HG03108 (cell line): Measurements from ENCODE around the gene IL19.
"Not testable (repeated sequence)": the region's sequence is repeated elsewhere in the genome, so short reads cannot be mapped to it uniquely, and the experiment has no call there.

Experiments used
- ATAC-seq: cut with Tn5 transposase; IDR thresholded peaks from one replicate; pipeline ENCODE4 v1.9.1; 2021; ENCODE audit warnings: moderate library complexity; ENCODE audit not compliant: unreplicated experiment

Gene IL19

GRCh38 chr1:206739411-206740076 lies 31.0 kb upstream of the IL19 start:
- ATAC-seq: peak; percentile 83

- ATAC-seq: no peak
These were observed 29.4 kb upstream of the IL19 start for GRCh38 chr1:206741142-206741701.

GRCh38 chr1:206742719-206743383 lies 27.7 kb upstream of the IL19 start:
- ATAC-seq: no peak

- no peak for ATAC-seq
These were observed 25.9 kb upstream of the IL19 start for GRCh38 chr1:206744683-206745082.

- ATAC-seq: no peak
These were observed 25.3 kb upstream of the IL19 start for GRCh38 chr1:206745301-206745700.

- no peak for ATAC-seq
These were observed 22.1 kb upstream of the IL19 start for GRCh38 chr1:206748348-206749030.

GRCh38 chr1:206751891-206752290 lies 18.7 kb upstream of the IL19 start:
- ATAC-seq: no peak

- ATAC-seq: no peak
These were observed 18.1 kb upstream of the IL19 start for GRCh38 chr1:206752481-206752880.

- ATAC-seq: no peak
These were observed 17.4 kb upstream of the IL19 start for GRCh38 chr1:206753141-206753540.

GRCh38 chr1:206754011-206754410 lies 16.6 kb upstream of the IL19 start:
- no peak for ATAC-seq

GRCh38 chr1:206757524-206758266 lies 12.9 kb upstream of the IL19 start:
- ATAC-seq: no peak

GRCh38 chr1:206760590-206760989 lies 10.0 kb upstream of the IL19 start:
- no peak for ATAC-seq

- ATAC-seq: no peak
These were observed 9.3 kb upstream of the IL19 start for GRCh38 chr1:206761159-206761768.

GRCh38 chr1:206762741-206763364 lies 7.7 kb upstream of the IL19 start:
- ATAC-seq: not testable (repeated sequence)

- ATAC-seq: not testable (repeated sequence)
These were observed 4.8 kb upstream of the IL19 start for GRCh38 chr1:206765771-206766170.

- peak; percentile 52 for ATAC-seq
These were observed 4.2 kb upstream of the IL19 start for GRCh38 chr1:206766251-206766856.

- ATAC-seq: no peak
These were observed 1.9 kb upstream of the IL19 start for GRCh38 chr1:206768472-206769303.

GRCh38 chr1:206769304-206769731 lies 1.3 kb upstream of the IL19 start:
- peak; percentile 53 for ATAC-seq

GRCh38 chr1:206771338-206771692 lies 742 bp downstream of the IL19 start:
- no peak for ATAC-seq
